Left forelimb (tissue), 1 donor: Measurements from ENCODE around the gene WRAP73.
A peak's percentile ranks its signal among the peaks of the same experiment; 100 is the strongest.

Experiments
- DNase-seq: peaks from one replicate; pipeline ENCODE4 v3.0.0-alpha.2; 2018; ENCODE audit warnings: low spot score

Gene WRAP73

GRCh38 chr1:3649342-3650247 lies at the start of gene WRAP73:
Gene WRAP73, minus strand, starts transcription at chr1:3650103. Its CDS starts 104 bp downstream, at chr1:3649999.
- peak; percentile 92 for DNase-seq

GRCh38 chr1:3699596-3699995 lies 49.7 kb upstream of the WRAP73 start:
- no peak for DNase-seq

- DNase-seq: no peak
Measured at GRCh38 chr1:3698660-3699408, 48.9 kb upstream of the WRAP73 start.

GRCh38 chr1:3697810-3698209 lies 47.9 kb upstream of the WRAP73 start:
- no peak for DNase-seq

GRCh38 chr1:3697104-3697503 lies 47.2 kb upstream of the WRAP73 start:
- no peak for DNase-seq

DNA sequence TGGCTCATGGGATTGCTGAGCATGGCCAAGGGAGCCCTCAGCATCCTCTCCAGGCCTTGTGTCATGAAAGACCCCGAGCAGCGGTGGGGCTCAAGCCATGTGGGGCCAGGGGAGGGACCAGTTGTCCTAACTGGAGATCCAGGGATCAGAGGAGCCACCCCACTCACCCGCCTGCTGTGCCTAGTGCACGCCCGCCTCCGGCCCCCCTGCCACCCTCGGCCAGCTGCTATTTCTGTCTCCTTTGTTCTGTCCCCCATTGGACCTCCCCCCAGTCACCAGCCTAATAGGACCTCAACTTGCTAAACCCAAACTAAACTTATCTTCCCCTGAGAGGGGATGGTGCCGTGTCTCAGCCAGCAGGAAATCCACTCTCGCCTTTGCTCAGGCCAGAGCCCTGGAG lies 46.8 kb upstream of the WRAP73 start:
- DNase-seq: no peak

GRCh38 chr1:3695326-3696217 lies 45.7 kb upstream of the WRAP73 start:
- no peak for DNase-seq

- DNase-seq: no peak
Measured at GRCh38 chr1:3693321-3693720, 43.4 kb upstream of the WRAP73 start.

- no peak for DNase-seq
Measured at GRCh38 chr1:3692598-3692997, 42.7 kb upstream of the WRAP73 start.

DNA sequence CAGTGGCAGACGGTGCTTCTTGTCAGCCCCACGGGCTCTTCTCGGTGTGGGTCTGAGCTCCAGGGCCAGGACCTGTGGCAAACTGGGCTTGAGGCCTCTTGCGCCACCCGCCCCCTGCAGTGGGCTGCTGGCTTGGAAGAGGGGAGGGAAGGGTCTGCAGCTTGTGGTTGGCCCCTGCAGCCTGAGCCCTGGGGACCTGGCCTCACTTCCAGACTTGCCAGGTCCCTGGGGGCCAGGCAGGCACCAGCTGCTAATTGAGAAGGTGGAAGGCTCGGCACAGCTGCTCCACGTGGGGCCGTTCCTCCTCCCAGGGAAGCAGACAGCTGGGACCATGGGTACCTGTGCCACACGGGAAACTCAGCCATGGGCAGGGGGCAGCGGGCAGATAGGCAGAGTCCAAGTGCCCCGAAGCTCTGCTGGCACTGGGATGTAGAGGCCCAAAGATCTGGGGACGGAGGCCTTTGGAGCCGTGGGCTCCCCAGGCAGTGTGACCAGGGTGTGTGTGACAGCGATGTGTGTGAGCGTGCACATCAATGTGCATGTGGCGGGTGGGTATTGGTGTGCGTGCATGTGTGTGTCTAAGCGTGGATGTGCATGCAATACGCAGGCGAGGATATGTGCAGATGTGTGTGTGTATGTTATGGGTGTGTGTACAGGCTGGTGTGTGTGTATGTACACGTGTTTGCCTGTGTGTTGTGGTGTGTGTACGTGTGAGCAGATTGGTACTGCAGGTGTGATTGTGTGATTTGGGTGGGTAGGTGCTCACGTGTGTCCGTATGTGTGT lies 41.7 kb upstream of the WRAP73 start:
- DNase-seq: no peak

GRCh38 chr1:3690282-3691065 lies 40.6 kb upstream of the WRAP73 start:
- DNase-seq: no peak

- no peak for DNase-seq
Measured at GRCh38 chr1:3689138-3689750, 39.3 kb upstream of the WRAP73 start.

DNA sequence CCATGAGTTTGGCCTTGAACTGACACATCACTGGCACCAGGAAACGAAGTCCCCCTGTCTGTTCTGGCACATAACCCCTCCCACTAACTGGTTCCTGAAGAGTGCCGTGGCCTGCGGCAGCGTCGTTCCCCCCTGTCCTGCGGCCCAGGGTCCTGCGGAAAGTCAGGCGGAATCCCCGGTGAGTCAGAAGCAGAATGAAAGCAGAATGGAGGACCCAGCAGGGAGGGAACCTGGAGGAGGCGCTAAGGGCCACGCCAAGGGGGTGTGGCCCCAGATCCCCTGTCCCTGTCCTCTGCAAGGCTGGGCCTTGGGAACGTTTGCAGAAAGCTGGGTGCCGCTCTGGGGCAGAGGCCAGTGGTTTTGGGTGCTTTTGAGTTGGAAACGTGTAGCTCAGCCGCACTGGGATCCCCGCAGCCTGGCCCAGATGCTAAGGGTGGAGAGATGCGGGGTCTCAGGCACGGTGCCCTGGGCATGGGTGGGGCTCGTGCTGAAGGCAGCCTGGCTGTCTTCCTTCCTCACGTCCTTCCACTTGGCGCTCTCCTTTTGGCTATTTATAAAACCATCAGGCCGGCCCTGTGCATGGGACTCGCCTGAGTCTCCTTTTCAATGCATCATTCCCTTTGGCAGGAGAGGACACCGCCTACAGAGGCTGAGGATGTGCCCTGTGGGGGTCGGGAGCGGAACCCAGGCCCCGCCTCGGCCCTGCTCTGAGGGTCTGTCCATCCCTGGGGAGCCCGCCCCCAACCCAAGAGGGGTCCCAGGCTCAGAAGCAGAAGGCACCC lies 38.6 kb upstream of the WRAP73 start:
- no peak for DNase-seq

DNA sequence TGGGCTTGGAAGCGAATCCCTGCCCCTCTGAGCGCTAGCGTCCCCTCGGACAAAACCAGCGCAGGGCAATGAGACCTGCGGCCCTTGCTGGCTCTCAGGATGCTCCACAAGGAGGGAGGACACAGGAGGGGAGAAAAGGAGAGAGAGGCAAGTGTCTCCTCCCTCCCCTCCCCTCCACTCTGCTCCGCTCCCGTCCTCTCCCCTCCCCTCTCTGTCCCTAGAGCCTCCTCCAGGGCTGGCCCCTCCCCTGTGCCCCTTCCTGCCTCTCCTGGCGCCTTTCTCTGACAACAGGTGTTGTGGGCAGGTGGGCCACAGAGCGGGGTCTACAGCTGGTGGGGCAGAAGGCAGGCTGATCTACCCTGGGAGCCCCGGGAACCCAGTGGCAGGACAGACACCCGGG lies 37.6 kb upstream of the WRAP73 start:
- DNase-seq: no peak

- DNase-seq: no peak
Measured at GRCh38 chr1:3685906-3686305, 36.0 kb upstream of the WRAP73 start.

- DNase-seq: no peak
Measured at GRCh38 chr1:3685222-3685621, 35.3 kb upstream of the WRAP73 start.

GRCh38 chr1:3683992-3684391 lies 34.1 kb upstream of the WRAP73 start:
- no peak for DNase-seq

GRCh38 chr1:3683197-3683596 lies 33.3 kb upstream of the WRAP73 start:
- DNase-seq: no peak
